IMR-90 (cell line): Measurements from ENCODE around the gene PRDM5. TPM values are rescaled to one million over a fixed set of nuclear protein-coding genes. Genes with fewer than 3 reads are reported as not detected.

Experiments
- ATAC-seq: fragments of 200-7000 bp; cut with Tn5 transposase; 2 replicates; pipeline ENCODE4 v1.9.1; 2020; ENCODE audit warnings: low read depth, mild to moderate bottlenecking, moderate library complexity
- BruUV-seq: library from RNA; stranded (reverse); fragments of 400-500 nt; replicated peaks from 2 replicates; lab custom pipeline; 2021; lab: Mats Ljungman, UMichigan
- CTCF ChIA-PET: fragments of 300-600 bp; formaldehyde crosslinking; extraction: SDS; loops from one replicate; lab custom pipeline; 2021; ENCODE audit warnings: antibody characterized with exemption; lab: Yijun Ruan, JAX
- POLR2A ChIA-PET: fragments of 300-600 bp; sonication (Branson Sonifier 250); formaldehyde crosslinking; loops from one replicate; lab custom pipeline; 2022; ENCODE audit warnings: antibody characterized with exemption; ENCODE audit not compliant: unreplicated experiment; lab: Charles Lee
- DNase-seq: peaks from one replicate; pipeline ENCODE4 v3.0.0; 2013
- H2AFZ ChIP-seq: replicated peaks from 2 replicates; pipeline ENCODE3; 2013; ENCODE audit warnings: low read length, mild to moderate bottlenecking; ENCODE audit not compliant: poor library complexity
- H2AK5ac ChIP-seq: 2 replicates; pipeline ENCODE4 v1.6.1; 2013; ENCODE audit warnings: low read depth, low read length, inconsistent platforms
- H2AK9ac ChIP-seq: replicated peaks from 2 replicates; pipeline ENCODE3; 2013; ENCODE audit warnings: mild to moderate bottlenecking, low read depth, low read length, moderate library complexity; ENCODE audit not compliant: poor library complexity
- H2BK120ac ChIP-seq: 2 replicates; pipeline ENCODE4 v1.6.1; 2013; ENCODE audit warnings: low read depth, low read length, inconsistent platforms
- H2BK15ac ChIP-seq: 3 replicates; pipeline ENCODE4 v1.6.1; 2013; ENCODE audit warnings: low read depth, low read length, inconsistent platforms
- H2BK20ac ChIP-seq: 2 replicates; pipeline ENCODE4 v1.6.1; 2013; ENCODE audit warnings: low read depth, mild to moderate bottlenecking, inconsistent platforms, low read length, moderate library complexity
- H2BK5ac ChIP-seq: 2 replicates; pipeline ENCODE4 v1.6.1; 2013; ENCODE audit warnings: mild to moderate bottlenecking, low read depth, low read length, inconsistent platforms; ENCODE audit not compliant: poor library complexity, severe bottlenecking
- H3K14ac ChIP-seq: replicated peaks from 2 replicates; pipeline ENCODE4 v1.6.1; 2013; ENCODE audit warnings: low read depth, low read length, inconsistent platforms
- H3K18ac ChIP-seq: 2 replicates; pipeline ENCODE4 v1.6.1; 2013; ENCODE audit warnings: low read depth, low read length, control low read depth
- H3K23ac ChIP-seq: 2 replicates; pipeline ENCODE4 v1.6.1; 2013; ENCODE audit warnings: low read depth, low read length, inconsistent platforms
- H3K27ac ChIP-seq: 2 replicates; pipeline ENCODE4 v1.5.1; 2013; ENCODE audit warnings: mild to moderate bottlenecking, control low read depth, low read length; ENCODE audit not compliant: insufficient read depth
- H3K27me3 ChIP-seq: 2 replicates; pipeline ENCODE4 v1.6.1; 2013; ENCODE audit warnings: low read length; ENCODE audit not compliant: control insufficient read depth, insufficient read depth
- H3K36me3 ChIP-seq: 2 replicates; pipeline ENCODE4 v1.6.1; 2013; ENCODE audit warnings: low read length, mixed read lengths; ENCODE audit not compliant: control insufficient read depth, insufficient read depth
- H3K4ac ChIP-seq: 2 replicates; pipeline ENCODE4 v1.6.1; 2013; ENCODE audit warnings: low read depth, low read length, inconsistent platforms
- H3K4me1 ChIP-seq: 2 replicates; pipeline ENCODE4 v1.6.1; 2013; ENCODE audit warnings: low read length, mixed read lengths; ENCODE audit not compliant: control insufficient read depth, insufficient read depth
- H3K4me2 ChIP-seq: 2 replicates; pipeline ENCODE4 v1.6.1; 2013; ENCODE audit warnings: low read depth, mild to moderate bottlenecking, control low read depth, low read length, moderate library complexity
- H3K4me3 ChIP-seq: 2 replicates; pipeline ENCODE4 v1.5.1; 2013; ENCODE audit warnings: low read depth, mild to moderate bottlenecking, control low read depth, low read length, moderate library complexity; ENCODE audit not compliant: insufficient read depth
- H3K56ac ChIP-seq: 2 replicates; pipeline ENCODE4 v1.6.1; 2013; ENCODE audit warnings: low read length, inconsistent platforms; ENCODE audit not compliant: insufficient read depth; ENCODE audit errors: extremely low read depth
- H3K79me1 ChIP-seq, 2 experiments: 2 replicates each; pipeline ENCODE4 v1.6.1; 2013; ENCODE audit warnings: low read length in 2 of 2, inconsistent platforms in 1 of 2, low read depth in 1 of 2
- H3K9ac ChIP-seq: 2 replicates; pipeline ENCODE4 v1.6.1; 2013; ENCODE audit warnings: low read depth, low read length, control low read depth
- H3K9me1 ChIP-seq: 2 replicates; pipeline ENCODE4 v1.6.1; 2013; ENCODE audit warnings: low read length, inconsistent platforms; ENCODE audit not compliant: insufficient read depth
- H3K9me3 ChIP-seq: 2 replicates; pipeline ENCODE4 v1.6.1; 2013; ENCODE audit warnings: low read length; ENCODE audit not compliant: control insufficient read depth, insufficient read depth
- H4K20me1 ChIP-seq: 2 replicates; pipeline ENCODE4 v1.6.1; 2013; ENCODE audit warnings: low read length, inconsistent platforms; ENCODE audit not compliant: insufficient read depth
- H4K5ac ChIP-seq: 2 replicates; pipeline ENCODE4 v1.6.1; 2013; ENCODE audit warnings: mild to moderate bottlenecking, low read depth, low read length, control low read depth
- H4K8ac ChIP-seq, 2 experiments: 2 replicates each; pipeline ENCODE4 v1.6.1; 2013; ENCODE audit warnings: low read depth in 2 of 2, low read length in 2 of 2, control low read depth in 1 of 2, inconsistent platforms in 1 of 2
- H4K91ac ChIP-seq: 2 replicates; pipeline ENCODE4 v1.6.1; 2013; ENCODE audit warnings: low read depth, low read length, inconsistent platforms; ENCODE audit not compliant: insufficient read depth
- BHLHE40 ChIP-seq: fragments of 150-350 bp; IDR thresholded peaks from 2 replicates; pipeline ENCODE4 v1.6.1; 2016; ENCODE audit warnings: mild to moderate bottlenecking, low read depth, low read length
- CEBPB ChIP-seq: IDR thresholded peaks from 2 replicates; pipeline ENCODE4 v1.6.1; 2012; ENCODE audit warnings: low read depth, low read length, improper control_type of control experiment
- CHD1 ChIP-seq: IDR thresholded peaks from 2 replicates; pipeline ENCODE4 v1.6.1; 2012; ENCODE audit warnings: low read depth, low read length, improper control_type of control experiment
- FOS ChIP-seq: fragments of 150-350 bp; IDR thresholded peaks from 2 replicates; pipeline ENCODE4 v1.6.1; 2016; ENCODE audit warnings: low read depth, low read length
- MAFK ChIP-seq: IDR thresholded peaks from 2 replicates; pipeline ENCODE4 v1.6.1; 2012; ENCODE audit warnings: low read depth, low read length, improper control_type of control experiment
- MAZ ChIP-seq: IDR thresholded peaks from 2 replicates; pipeline ENCODE4 v1.6.1; 2012; ENCODE audit warnings: low read depth, mild to moderate bottlenecking, low read length, improper control_type of control experiment, moderate library complexity, borderline replicate concordance
- MXI1 ChIP-seq: IDR thresholded peaks from 2 replicates; pipeline ENCODE4 v1.6.1; 2012; ENCODE audit warnings: low read depth, mild to moderate bottlenecking, low read length, moderate library complexity, borderline replicate concordance
- NFE2L2 ChIP-seq: fragments of 150-350 bp; IDR thresholded peaks from 2 replicates; pipeline ENCODE4 v1.6.1; 2016; ENCODE audit warnings: low read depth, mild to moderate bottlenecking, low read length
- POLR2A ChIP-seq: IDR thresholded peaks from 2 replicates; pipeline ENCODE4 v1.6.1; 2012; ENCODE audit warnings: mild to moderate bottlenecking, low read depth, low read length
- RAD21 ChIP-seq: IDR thresholded peaks from 2 replicates; pipeline ENCODE4 v1.6.1; 2012; ENCODE audit warnings: low read length, improper control_type of control experiment
- RCOR1 ChIP-seq: IDR thresholded peaks from 2 replicates; pipeline ENCODE4 v1.6.1; 2012; ENCODE audit warnings: mild to moderate bottlenecking, low read length, improper control_type of control experiment; ENCODE audit not compliant: insufficient replicate concordance
- RFX5 ChIP-seq: IDR thresholded peaks from 2 replicates; pipeline ENCODE4 v1.8.0; 2012; ENCODE audit warnings: low read depth, mild to moderate bottlenecking, low read length, moderate library complexity
- SMC3 ChIP-seq: fragments of 150-350 bp; IDR thresholded peaks from 2 replicates; pipeline ENCODE4 v1.6.1; 2016; ENCODE audit warnings: low read depth, mild to moderate bottlenecking, antibody characterized with exemption, low read length, moderate library complexity
- WGBS, 2 experiments: methylation state at CpG; one replicate each; pipeline versions ENCODE4 v1.1.5 to v1.1.7; 2013; ENCODE audit warnings: missing lambda C conversion rate in 2 of 2; ENCODE audit not compliant: insufficient read length in 1 of 2; ENCODE audit errors: extremely low coverage in 2 of 2; 5-methylcytosine and 5-hydroxymethylcytosine counted together
- dilution Hi-C: fragments of 300-500 bp; cut with HindIII; formaldehyde crosslinking; loops from one replicate; pipeline ENCODE4 v1.14.3; 2018; ENCODE audit warnings: low sequenced_read_pairs; ENCODE audit not compliant: unreplicated experiment
- in situ Hi-C: fragments of 300-500 bp; cut with MboI; formaldehyde crosslinking; loops from 3 replicates; pipeline ENCODE4 v1.14.3; 2019; ENCODE audit warnings: low sequenced_read_pairs, inconsistent platforms, mixed read lengths
- intact Hi-C: fragments of 100-400 bp; cut with micrococcal nuclease; formaldehyde crosslinking; loops from 2 replicates; pipeline ENCODE4 v1.10.0; 2022
- polyA plus RNA-seq, 3 experiments: library from polyadenylated mRNA; depleted of rRNA; stranded (reverse); fragments of >200 nt; gene quantifications; 2 replicates each; pipeline ENCODE4 v1.2.3, GENCODE V29; 2012; ENCODE audit warnings: low replicate concordance in 1 of 3
- total RNA-seq: library from RNA; depleted of rRNA; stranded (reverse); fragments of >200 nt; gene quantifications from 2 replicates; pipeline ENCODE4 v1.2.3, GENCODE V29; 2012
- TF ChIP-seq, protein P1 (sequence below): fragments of 150-350 bp; IDR thresholded peaks from 2 replicates; pipeline ENCODE4 v1.6.1; 2017; ENCODE audit warnings: mild to moderate bottlenecking, antibody characterized with exemption, low read length, low read depth
- TF ChIP-seq, protein P2 (sequence below): conservative IDR thresholded peaks from 2 replicates; pipeline ENCODE4 v1.5.1; 2012; ENCODE audit warnings: mild to moderate bottlenecking, low read depth, low read length, improper control_type of control experiment
- TF ChIP-seq, protein P3 (sequence below): fragments of 150-350 bp; IDR thresholded peaks from 2 replicates; pipeline ENCODE4 v1.6.1; 2016; ENCODE audit warnings: low read depth, mild to moderate bottlenecking, low read length, moderate library complexity, borderline replicate concordance

The PRDM5 gene
- total and polyA plus RNA-seq, 2 of the 4 experiments (the other 2 are of a cell fraction), result 4.1 to 10.8 TPM

DNA sequence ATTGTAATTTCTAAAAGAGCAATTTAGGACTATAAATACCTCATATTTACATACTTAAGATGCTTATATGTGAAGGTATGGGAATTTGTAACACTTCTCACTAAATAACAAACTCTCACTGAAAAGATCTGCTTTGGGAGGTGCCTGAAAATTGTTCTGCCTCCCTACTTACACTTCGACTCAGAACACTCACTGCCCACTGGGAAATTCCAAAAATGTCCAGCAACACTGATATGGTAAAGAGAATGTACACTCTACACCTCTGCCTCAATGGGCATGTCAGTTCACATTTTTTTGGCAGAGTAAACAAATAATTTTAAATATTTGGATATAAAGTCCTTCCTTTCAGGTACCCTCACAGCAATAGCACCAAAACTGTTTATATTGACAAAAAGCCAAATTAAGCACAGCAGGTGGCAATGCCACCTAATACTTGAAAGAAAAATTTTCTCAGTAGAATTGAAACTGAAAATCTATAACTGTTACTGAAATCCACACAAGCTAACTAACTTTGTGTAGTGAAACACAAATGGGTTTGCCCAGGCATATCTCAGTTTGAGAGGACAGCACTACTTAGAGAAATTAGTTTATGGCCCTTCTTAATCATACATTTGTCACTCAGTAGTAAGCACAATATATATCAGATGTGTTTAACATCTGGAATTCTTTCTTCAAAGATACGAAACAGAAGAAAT, 67.1 kb downstream of the PRDM5 start:
- dilution Hi-C loops (no loop called here), in situ Hi-C loops (no loop called here), intact Hi-C loops (no loop called here)
- Histone ChIP-seq H4K8ac (no peak overlapping the region), H3K4me3 (no peak overlapping the region), H3K9ac (no peak overlapping the region), H3K79me1 (peaks cover 0 to 3% of the 10 kb centered on the region in 2 experiments; a peak in 1 of 4 replicates), H2AK9ac (no peak overlapping the region), H3K36me3 (no peaks in the 10 kb centered on the region), H2BK20ac (no peak overlapping the region), H3K56ac (no peak overlapping the region), H2AK5ac (no peak overlapping the region), H3K9me3 (no peaks in the 10 kb centered on the region), H4K20me1 (no peaks in the 10 kb centered on the region), H3K23ac (no peak overlapping the region), H3K4me2 (no peak overlapping the region), H2BK15ac (no peak overlapping the region), H3K27ac (no peak overlapping the region), H2BK120ac (no peak overlapping the region), H3K4ac (no peak overlapping the region), H2BK5ac (no peak overlapping the region), H3K9me1 (no peaks in the 10 kb centered on the region), H3K27me3 (no peaks in the 10 kb centered on the region), H3K4me1 (peaks cover 6% of the 10 kb centered on the region), H3K18ac (no peak overlapping the region; the same call in 1 of the 2 replicates), H4K5ac (no peak overlapping the region), H2AFZ (no peak overlapping the region), H4K91ac (no peak overlapping the region), H3K14ac (no peak overlapping the region)
- POLR2A ChIA-PET, result no interaction called here
- ATAC-seq (no peak), DNase-seq (no peak)
- no CpG with 5 or more reads among the region's 2 CpGs for WGBS, 2 experiments
- CTCF ChIA-PET, result no interaction called here
- no TSS peak for BruUV-seq
- TF ChIP-seq POLR2A (no peak), MXI1 (no peak), RCOR1 (no peak), SMC3 (no peak), MAFK (no peak), CEBPB (no peak), CHD1 (no peak), FOS (no peak), RAD21 (no peak), BHLHE40 (no peak), RFX5 (no peak), MAZ (no peak), NFE2L2 (no peak)
- TF ChIP-seq, protein P1, sequence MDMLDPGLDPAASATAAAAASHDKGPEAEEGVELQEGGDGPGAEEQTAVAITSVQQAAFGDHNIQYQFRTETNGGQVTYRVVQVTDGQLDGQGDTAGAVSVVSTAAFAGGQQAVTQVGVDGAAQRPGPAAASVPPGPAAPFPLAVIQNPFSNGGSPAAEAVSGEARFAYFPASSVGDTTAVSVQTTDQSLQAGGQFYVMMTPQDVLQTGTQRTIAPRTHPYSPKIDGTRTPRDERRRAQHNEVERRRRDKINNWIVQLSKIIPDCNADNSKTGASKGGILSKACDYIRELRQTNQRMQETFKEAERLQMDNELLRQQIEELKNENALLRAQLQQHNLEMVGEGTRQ, result no peak
- TF ChIP-seq, protein P2, sequence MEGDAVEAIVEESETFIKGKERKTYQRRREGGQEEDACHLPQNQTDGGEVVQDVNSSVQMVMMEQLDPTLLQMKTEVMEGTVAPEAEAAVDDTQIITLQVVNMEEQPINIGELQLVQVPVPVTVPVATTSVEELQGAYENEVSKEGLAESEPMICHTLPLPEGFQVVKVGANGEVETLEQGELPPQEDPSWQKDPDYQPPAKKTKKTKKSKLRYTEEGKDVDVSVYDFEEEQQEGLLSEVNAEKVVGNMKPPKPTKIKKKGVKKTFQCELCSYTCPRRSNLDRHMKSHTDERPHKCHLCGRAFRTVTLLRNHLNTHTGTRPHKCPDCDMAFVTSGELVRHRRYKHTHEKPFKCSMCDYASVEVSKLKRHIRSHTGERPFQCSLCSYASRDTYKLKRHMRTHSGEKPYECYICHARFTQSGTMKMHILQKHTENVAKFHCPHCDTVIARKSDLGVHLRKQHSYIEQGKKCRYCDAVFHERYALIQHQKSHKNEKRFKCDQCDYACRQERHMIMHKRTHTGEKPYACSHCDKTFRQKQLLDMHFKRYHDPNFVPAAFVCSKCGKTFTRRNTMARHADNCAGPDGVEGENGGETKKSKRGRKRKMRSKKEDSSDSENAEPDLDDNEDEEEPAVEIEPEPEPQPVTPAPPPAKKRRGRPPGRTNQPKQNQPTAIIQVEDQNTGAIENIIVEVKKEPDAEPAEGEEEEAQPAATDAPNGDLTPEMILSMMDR, result no peak
- TF ChIP-seq, protein P3, sequence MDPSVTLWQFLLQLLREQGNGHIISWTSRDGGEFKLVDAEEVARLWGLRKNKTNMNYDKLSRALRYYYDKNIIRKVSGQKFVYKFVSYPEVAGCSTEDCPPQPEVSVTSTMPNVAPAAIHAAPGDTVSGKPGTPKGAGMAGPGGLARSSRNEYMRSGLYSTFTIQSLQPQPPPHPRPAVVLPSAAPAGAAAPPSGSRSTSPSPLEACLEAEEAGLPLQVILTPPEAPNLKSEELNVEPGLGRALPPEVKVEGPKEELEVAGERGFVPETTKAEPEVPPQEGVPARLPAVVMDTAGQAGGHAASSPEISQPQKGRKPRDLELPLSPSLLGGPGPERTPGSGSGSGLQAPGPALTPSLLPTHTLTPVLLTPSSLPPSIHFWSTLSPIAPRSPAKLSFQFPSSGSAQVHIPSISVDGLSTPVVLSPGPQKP, result no peak
